ENCODE results near the gene LPCAT1.
"Not testable (repeated sequence)": the region's sequence is repeated elsewhere in the genome, so short reads cannot be mapped to it uniquely, and the experiment has no call there.

LPCAT1 gene

GRCh38 chr5:1515921-1516571 is 7.7 kb downstream of the LPCAT1 start:
- Histone ChIP-seq H3K36me3 (ENCODE audit: insufficient read depth, low read length) (peaks cover 18% of the 10 kb centered on the region; the same call in 1 of the 2 replicates), H3K9ac (ENCODE audit: insufficient read length) (no peak overlapping the region), H3K9me3 (ENCODE audit: low read depth, low read length) (no peaks in the 10 kb centered on the region), H3K27ac (no peak overlapping the region), H3K4me3 (no peak overlapping the region)
- TF ChIP-seq FOXP2 (optimal IDR thresholded peaks at IDR 0.05; ENCODE audit: control extremely low read depth, extremely low read length, insufficient read depth): no peak
- TF ChIP-seq POLR2AphosphoS5 (IDR thresholded peaks at IDR 0.05; ENCODE audit: borderline replicate concordance, low read depth, low read length): no peak
- no peak for TF ChIP-seq EZH2 (IDR thresholded peaks at IDR 0.05)
- DNase-seq (ENCODE audit: low read depth, low spot score): no peak

DNA sequence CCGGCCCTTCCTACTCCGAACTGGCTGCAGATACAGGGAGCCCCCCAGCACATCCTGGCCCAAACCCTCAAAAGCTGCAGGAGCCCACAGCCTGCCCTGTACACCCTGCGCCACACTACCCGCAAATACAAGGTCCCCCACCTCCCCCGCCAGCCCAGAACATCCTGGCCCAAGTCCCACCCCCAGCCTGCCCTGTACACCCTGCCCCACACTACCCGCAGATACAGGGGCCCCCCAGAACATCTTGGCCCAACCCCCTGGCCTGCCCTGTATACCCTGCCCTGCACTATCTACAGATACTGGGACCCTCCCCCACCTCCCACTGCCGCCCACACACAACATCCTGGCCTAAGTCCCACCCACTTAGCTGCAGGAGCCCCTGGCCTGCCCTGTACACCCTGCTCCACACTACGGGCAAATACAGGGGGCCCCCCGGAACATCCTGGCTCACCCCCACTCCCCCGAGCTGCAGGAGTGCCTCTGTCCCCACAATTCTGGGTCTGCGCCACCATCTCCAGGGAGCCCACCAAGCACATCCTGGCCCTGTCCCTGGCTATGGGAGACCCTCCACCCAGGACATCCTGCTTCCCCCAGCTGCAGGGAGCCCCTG is 8.3 kb downstream of the LPCAT1 start:
- H3K9me3 ChIP-seq (ENCODE audit: low read depth, low read length): no peaks in the 10 kb centered on the region
- no peak overlapping the region for H3K9ac ChIP-seq (ENCODE audit: insufficient read length)
- no peak overlapping the region for H3K4me3 ChIP-seq
- peaks cover 16% of the 10 kb centered on the region; the same call in 1 of the 2 replicates for H3K36me3 ChIP-seq (ENCODE audit: insufficient read depth, low read length)
- TF ChIP-seq EZH2 (IDR thresholded peaks at IDR 0.05) (no peak), FOXP2 (optimal IDR thresholded peaks at IDR 0.05; ENCODE audit: control extremely low read depth, extremely low read length, insufficient read depth) (no peak), POLR2AphosphoS5 (IDR thresholded peaks at IDR 0.05; ENCODE audit: borderline replicate concordance, low read depth, low read length) (no peak)
- DNase-seq (ENCODE audit: low read depth, low spot score): no peak
- no peak overlapping the region for H3K27ac ChIP-seq

GRCh38 chr5:1514819-1515310 is 8.9 kb downstream of the LPCAT1 start:
- not testable (repeated sequence) for H3K27ac ChIP-seq; H3K9ac ChIP-seq (ENCODE audit: insufficient read length); H3K9me3 ChIP-seq (ENCODE audit: low read depth, low read length); DNase-seq (ENCODE audit: low read depth, low spot score); H3K4me3 ChIP-seq
- H3K36me3 ChIP-seq (ENCODE audit: insufficient read depth, low read length): peaks cover 11% of the 10 kb centered on the region; the same call in 1 of the 2 replicates

DNA sequence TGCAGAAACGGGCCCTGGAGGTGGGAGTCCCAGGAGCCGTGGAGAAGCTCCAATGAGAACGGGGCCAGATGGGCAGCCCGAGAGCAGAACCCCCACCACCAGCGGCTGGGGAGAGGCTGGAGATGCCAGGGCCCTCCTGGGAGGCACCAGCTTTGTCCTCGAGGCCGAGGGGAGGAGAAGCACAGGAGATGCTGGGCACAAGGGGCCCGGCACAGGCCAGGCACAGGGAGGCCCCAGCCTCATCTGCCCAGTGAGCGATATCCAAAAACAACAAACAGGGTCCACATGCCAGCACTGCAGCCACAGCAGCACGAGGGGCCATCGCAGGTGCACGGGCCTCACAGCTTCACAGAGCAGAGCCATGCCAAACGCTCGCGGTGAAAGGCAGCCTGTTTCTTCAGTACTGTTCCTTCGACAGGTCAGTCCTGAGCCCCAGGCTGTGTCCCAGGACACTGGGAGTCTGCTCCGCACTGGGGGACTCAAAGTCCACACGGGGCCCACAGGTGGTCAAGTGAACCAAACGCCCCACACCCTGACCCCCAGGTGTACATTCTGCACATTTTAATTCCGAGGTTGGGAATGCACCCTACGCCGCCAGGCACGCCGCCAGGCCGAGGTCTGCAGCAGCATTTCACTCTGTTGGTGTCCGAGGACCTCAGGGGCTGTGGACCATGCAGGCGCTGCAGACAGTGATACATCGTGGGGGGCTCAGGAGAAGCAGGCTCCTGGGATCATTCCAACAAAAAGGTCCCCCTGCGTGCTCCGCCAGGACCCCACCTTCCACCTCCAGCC is 9.5 kb downstream of the LPCAT1 start:
- DNase-seq (ENCODE audit: low read depth, low spot score): no peak
- peaks cover 7% of the 10 kb centered on the region; the same call in 1 of the 2 replicates for H3K36me3 ChIP-seq (ENCODE audit: insufficient read depth, low read length)
- H3K9ac ChIP-seq (ENCODE audit: insufficient read length): no peak overlapping the region
- TF ChIP-seq EZH2 (IDR thresholded peaks at IDR 0.05) (no peak), FOXP2 (optimal IDR thresholded peaks at IDR 0.05; ENCODE audit: control extremely low read depth, extremely low read length, insufficient read depth) (no peak), POLR2AphosphoS5 (IDR thresholded peaks at IDR 0.05; ENCODE audit: borderline replicate concordance, low read depth, low read length) (no peak)
- no peak overlapping the region for H3K4me3 ChIP-seq
- no peak overlapping the region for H3K27ac ChIP-seq
- no peaks in the 10 kb centered on the region for H3K9me3 ChIP-seq (ENCODE audit: low read depth, low read length)

GRCh38 chr5:1513326-1514026 is 10.3 kb downstream of the LPCAT1 start:
- Histone ChIP-seq H3K9me3 (ENCODE audit: low read depth, low read length) (no peaks in the 10 kb centered on the region), H3K9ac (ENCODE audit: insufficient read length) (no peak overlapping the region), H3K27ac (no peak overlapping the region), H3K4me3 (no peak overlapping the region), H3K36me3 (ENCODE audit: insufficient read depth, low read length) (no peaks in the 10 kb centered on the region; the same call in 1 of the 2 replicates)
- TF ChIP-seq FOXP2 (optimal IDR thresholded peaks at IDR 0.05; ENCODE audit: control extremely low read depth, extremely low read length, insufficient read depth) (no peak), POLR2AphosphoS5 (IDR thresholded peaks at IDR 0.05; ENCODE audit: borderline replicate concordance, low read depth, low read length) (no peak), EZH2 (IDR thresholded peaks at IDR 0.05) (no peak)
- DNase-seq (ENCODE audit: low read depth, low spot score): no peak

DNA sequence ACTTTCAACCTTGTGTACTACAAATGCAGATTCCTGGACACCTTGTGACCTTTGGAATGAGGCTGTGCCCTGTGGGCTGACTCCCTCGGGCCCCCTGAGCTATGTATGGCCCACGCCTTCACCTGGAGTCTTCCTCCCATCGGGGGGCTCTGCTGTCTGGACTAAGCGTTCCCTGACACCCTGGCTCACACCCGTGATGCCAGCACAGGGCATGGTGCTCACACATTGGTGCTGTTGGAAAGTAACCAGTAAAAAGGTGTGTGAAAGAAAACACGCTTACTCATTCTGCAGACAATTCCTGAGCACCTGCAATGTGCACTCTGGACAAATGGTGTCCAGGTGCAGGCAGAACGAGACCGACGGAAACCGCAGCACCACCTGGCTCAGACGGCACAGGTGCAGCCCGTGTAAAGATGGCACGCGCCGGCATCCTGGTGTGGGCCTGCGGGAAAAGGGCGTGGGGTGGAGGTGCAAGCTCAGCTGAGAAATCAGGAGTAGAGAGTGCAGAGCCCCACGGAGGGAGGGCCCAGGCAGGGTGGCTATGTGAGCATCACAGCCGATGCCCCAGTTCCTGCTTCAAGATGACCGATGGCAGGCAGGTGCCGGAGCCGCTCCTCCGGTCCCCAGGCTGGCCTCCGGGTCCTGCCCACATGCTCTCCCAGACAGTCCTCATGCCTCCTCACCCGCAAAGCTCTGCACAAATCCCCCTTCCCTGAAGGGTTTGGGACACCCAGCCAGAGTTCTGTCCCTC is 11.0 kb downstream of the LPCAT1 start:
- no peaks in the 10 kb centered on the region for H3K9me3 ChIP-seq (ENCODE audit: low read depth, low read length)
- DNase-seq (ENCODE audit: low read depth, low spot score): no peak
- TF ChIP-seq FOXP2 (optimal IDR thresholded peaks at IDR 0.05; ENCODE audit: control extremely low read depth, extremely low read length, insufficient read depth): no peak
- TF ChIP-seq EZH2 (IDR thresholded peaks at IDR 0.05): no peak
- no peak for TF ChIP-seq POLR2AphosphoS5 (IDR thresholded peaks at IDR 0.05; ENCODE audit: borderline replicate concordance, low read depth, low read length)
- H3K4me3 ChIP-seq: no peak overlapping the region
- H3K9ac ChIP-seq (ENCODE audit: insufficient read length): no peak overlapping the region
- H3K36me3 ChIP-seq (ENCODE audit: insufficient read depth, low read length): no peaks in the 10 kb centered on the region; the same call in 1 of the 2 replicates
- no peak overlapping the region for H3K27ac ChIP-seq

- no peak overlapping the region for H3K27ac ChIP-seq
- DNase-seq (ENCODE audit: low read depth, low spot score): no peak
- no peak overlapping the region for H3K9ac ChIP-seq (ENCODE audit: insufficient read length)
- H3K4me3 ChIP-seq: no peak overlapping the region
- H3K36me3 ChIP-seq (ENCODE audit: insufficient read depth, low read length): no peaks in the 10 kb centered on the region; the same call in 1 of the 2 replicates
- H3K9me3 ChIP-seq (ENCODE audit: low read depth, low read length): no peaks in the 10 kb centered on the region
- TF ChIP-seq EZH2 (IDR thresholded peaks at IDR 0.05) (no peak), FOXP2 (optimal IDR thresholded peaks at IDR 0.05; ENCODE audit: control extremely low read depth, extremely low read length, insufficient read depth) (no peak), POLR2AphosphoS5 (IDR thresholded peaks at IDR 0.05; ENCODE audit: borderline replicate concordance, low read depth, low read length) (no peak)
Observed at GRCh38 chr5:1511651-1512540, 11.9 kb downstream of the LPCAT1 start.

Data from SK-N-MC (cell line).